Gastrocnemius medialis (tissue), 4 donors: ENCODE results near the gene TUFT1. TPM values are rescaled to one million over a fixed set of nuclear protein-coding genes. Genes with fewer than 3 reads are reported as not detected.

Experiments
- ATAC-seq, 2 donors: fragments of 150-250 bp; one replicate each; pipeline ENCODE4 v1.9.1; 2016
- DNase-seq, 2 donors: peaks; one replicate each; pipeline ENCODE4 v3.0.0-alpha.2; 2019
- H3K27ac ChIP-seq, 4 donors: fragments of 200-600 bp; sonication (generic); 1 replicate in 1 of 4; 2 replicates in 3 of 4; pipeline ENCODE4 v1.5.1; 2016 to 2018; ENCODE audit warnings: mild to moderate bottlenecking in 2 of 4, moderate library complexity in 1 of 4
- H3K27me3 ChIP-seq, 3 donors: fragments of 200-600 bp; sonication (generic) in 2 of 3; 1 replicate in 1 of 3; 2 replicates in 2 of 3; pipeline versions ENCODE4 v1.5.1 to v1.6.0; 2016 to 2019; ENCODE audit warnings: mild to moderate bottlenecking in 1 of 3, moderate library complexity in 1 of 3
- H3K36me3 ChIP-seq, 2 donors: fragments of 200-600 bp; sonication (generic) in 1 of 2; one replicate each; pipeline ENCODE4 v1.5.1; 2017 to 2018
- H3K4me1 ChIP-seq, 2 donors: fragments of 200-600 bp; sonication (generic) in 1 of 2; one replicate each; pipeline ENCODE4 v1.5.1; 2016 to 2017; ENCODE audit warnings: mild to moderate bottlenecking in 2 of 2
- H3K4me3 ChIP-seq, 4 donors: fragments of 200-600 bp; sonication (generic) in 3 of 4; 1 replicate in 1 of 4; 2 replicates in 3 of 4; pipeline ENCODE4 v1.5.1; 2016 to 2019; ENCODE audit warnings: mild to moderate bottlenecking in 2 of 4
- H3K9me3 ChIP-seq, 3 donors: fragments of 200-600 bp; sonication (generic) in 2 of 3; 1 replicate in 1 of 3; 2 replicates in 2 of 3; pipeline ENCODE4 v1.5.1; 2016 to 2019
- POLR2A ChIP-seq, 2 donors: fragments of 450-650 bp; IDR thresholded peaks; one replicate each; pipeline ENCODE4 v1.6.1; 2017; ENCODE audit warnings: antibody characterized with exemption in 2 of 2, mild to moderate bottlenecking in 2 of 2, moderate library complexity in 2 of 2
- in situ Hi-C, 4 donors: fragments of 200-750 bp; cut with MboI; loops; one replicate each; pipeline versions ENCODE4 v1.15.0 to v1.8.0; 2017; ENCODE audit warnings: low sequenced_read_pairs in 4 of 4
- intact Hi-C: fragments of 100-400 bp; cut with DNase I; formaldehyde crosslinking; loops from one replicate; pipeline ENCODE4 v1.15.1; 2023; ENCODE audit warnings: low total_unique reads
- total RNA-seq, 4 donors: library from RNA; depleted of rRNA; stranded (reverse); fragments of >200 nt; gene quantifications; one replicate each; pipeline versions ENCODE4 v1.1.0 to v1.2.3, GENCODE V29; 2016
- TF ChIP-seq, protein P1 (sequence below), 5 experiments: fragments of 450-650 bp in 3 of 5; fragments of 200-600 bp in 2 of 5; sonication (generic) in 2 of 5; IDR thresholded peaks in 4 of 5; conservative IDR thresholded peaks in 1 of 5; 1 replicate in 4 of 5; 2 replicates in 1 of 5; pipeline ENCODE4 v1.5.1; 2016 to 2019; ENCODE audit warnings: antibody characterized with exemption in 5 of 5, mild to moderate bottlenecking in 3 of 5, moderate library complexity in 3 of 5

The TUFT1 gene
- total RNA-seq, 4 donors from 2014 or later: 1.2 to 4.0 (median 2.7) TPM

DNA sequence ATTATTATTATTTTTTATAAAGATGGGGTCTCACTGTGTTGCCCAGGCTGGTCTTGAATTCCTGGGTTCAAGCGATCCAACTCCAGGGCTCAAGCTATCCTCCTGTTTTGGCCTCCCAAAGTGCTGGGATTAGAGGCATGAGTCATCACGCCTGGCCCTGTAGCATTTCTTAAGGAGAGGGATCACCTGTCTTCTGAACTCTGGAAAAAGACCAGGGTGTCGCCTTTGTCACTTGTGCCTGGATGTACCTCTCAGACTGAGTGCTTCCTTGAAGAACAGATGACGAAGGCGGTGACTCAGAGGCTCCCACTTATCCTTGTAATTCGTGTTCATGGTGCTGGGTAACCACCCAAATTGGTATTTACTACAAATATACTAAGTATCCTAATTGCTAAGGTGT lies 31.3 kb upstream of the TUFT1 start:
- no peak for TF ChIP-seq POLR2A (IDR thresholded peaks at IDR 0.05)
- TF ChIP-seq, protein P1, sequence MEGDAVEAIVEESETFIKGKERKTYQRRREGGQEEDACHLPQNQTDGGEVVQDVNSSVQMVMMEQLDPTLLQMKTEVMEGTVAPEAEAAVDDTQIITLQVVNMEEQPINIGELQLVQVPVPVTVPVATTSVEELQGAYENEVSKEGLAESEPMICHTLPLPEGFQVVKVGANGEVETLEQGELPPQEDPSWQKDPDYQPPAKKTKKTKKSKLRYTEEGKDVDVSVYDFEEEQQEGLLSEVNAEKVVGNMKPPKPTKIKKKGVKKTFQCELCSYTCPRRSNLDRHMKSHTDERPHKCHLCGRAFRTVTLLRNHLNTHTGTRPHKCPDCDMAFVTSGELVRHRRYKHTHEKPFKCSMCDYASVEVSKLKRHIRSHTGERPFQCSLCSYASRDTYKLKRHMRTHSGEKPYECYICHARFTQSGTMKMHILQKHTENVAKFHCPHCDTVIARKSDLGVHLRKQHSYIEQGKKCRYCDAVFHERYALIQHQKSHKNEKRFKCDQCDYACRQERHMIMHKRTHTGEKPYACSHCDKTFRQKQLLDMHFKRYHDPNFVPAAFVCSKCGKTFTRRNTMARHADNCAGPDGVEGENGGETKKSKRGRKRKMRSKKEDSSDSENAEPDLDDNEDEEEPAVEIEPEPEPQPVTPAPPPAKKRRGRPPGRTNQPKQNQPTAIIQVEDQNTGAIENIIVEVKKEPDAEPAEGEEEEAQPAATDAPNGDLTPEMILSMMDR (IDR thresholded peaks at IDR 0.05 in 4 of 5, conservative IDR thresholded peaks at IDR 0.05 in 1 of 5): no peak
- H3K27me3 ChIP-seq: peaks cover 11 to 23% (median 16%) of the 10 kb centered on the region in 3 donors
- intact Hi-C loops (no loop called here), in situ Hi-C loops (no loop called here)
- peaks cover 8 to 13% of the 10 kb centered on the region in 2 donors for H3K4me1 ChIP-seq
- ATAC-seq (no peak), DNase-seq (peak in 1 of 2 donors; percentile 15)
- no peak overlapping the region for H3K4me3 ChIP-seq
- H3K9me3 ChIP-seq: no peaks in the 10 kb centered on the region
- no peaks in the 10 kb centered on the region for H3K36me3 ChIP-seq
- no peak overlapping the region for H3K27ac ChIP-seq

DNA sequence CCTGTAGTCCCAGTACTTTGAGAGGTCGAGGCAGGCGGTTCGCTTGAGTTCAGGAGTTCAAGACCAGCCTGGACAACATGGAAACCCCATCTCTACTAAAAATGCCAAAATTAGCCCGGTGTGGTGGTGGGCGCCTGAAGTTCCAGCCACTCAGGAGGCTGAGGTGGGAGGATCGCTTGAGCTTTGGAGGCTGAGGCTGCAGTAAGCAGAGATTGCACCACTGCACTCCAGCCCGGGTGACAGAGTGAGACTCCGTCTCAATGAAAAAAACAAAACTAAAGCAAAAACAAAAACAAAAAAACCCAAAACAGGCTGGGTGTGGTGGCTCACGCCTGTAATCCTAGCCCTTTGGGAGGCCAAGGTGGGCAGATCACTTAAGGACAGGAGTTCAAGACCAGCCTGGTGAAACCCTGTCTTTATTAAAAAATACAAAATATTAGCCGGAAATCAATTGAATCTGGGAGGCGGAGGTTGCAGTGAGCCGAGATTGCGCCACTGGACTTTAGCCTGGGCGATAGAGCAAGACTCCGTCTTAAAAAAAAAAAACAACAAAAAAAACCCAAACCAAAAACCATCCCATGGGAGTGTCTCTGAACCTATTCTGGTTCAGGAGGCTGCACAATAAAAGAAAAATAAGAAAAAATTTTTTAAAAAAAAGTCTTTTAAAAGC lies 30.6 kb upstream of the TUFT1 start:
- Histone ChIP-seq H3K27ac (no peak overlapping the region), H3K4me3 (no peak overlapping the region), H3K27me3 (peaks cover 11 to 27% (median 16%) of the 10 kb centered on the region in 3 donors), H3K4me1 (peaks cover 8 to 13% of the 10 kb centered on the region in 2 donors), H3K9me3 (no peaks in the 10 kb centered on the region), H3K36me3 (no peaks in the 10 kb centered on the region)
- in situ Hi-C loops: no loop called here
- ATAC-seq (no peak), DNase-seq (no peak)
- TF ChIP-seq POLR2A (IDR thresholded peaks at IDR 0.05): no peak
- TF ChIP-seq, protein P1 (IDR thresholded peaks at IDR 0.05 in 4 of 5, conservative IDR thresholded peaks at IDR 0.05 in 1 of 5): no peak
- intact Hi-C loops: loop anchor here (5.0 kb wide), 1 partner anchor 67 kb away; no protein-coding TSS in a partner anchor

DNA sequence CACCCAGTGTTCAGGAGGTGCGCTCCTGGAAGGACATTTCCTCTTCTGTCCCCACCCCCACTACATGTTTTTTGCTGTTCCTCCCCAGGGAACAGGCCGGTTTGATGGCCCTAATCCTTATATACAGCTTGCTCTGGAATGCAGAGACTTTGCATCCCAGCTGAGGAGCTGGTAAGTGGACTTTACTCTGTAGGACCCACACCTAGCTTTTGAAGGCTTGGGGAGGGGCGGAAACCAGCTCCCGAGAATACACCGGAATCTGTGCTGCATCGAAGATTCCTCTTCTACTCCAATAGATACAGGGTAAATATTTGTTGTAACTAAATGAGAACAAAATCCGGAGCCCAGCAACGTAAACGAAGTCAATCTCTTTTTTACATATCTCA lies 30.1 kb upstream of the TUFT1 start:
- Histone ChIP-seq H3K36me3 (no peaks in the 10 kb centered on the region), H3K9me3 (no peaks in the 10 kb centered on the region), H3K4me3 (no peak overlapping the region), H3K4me1 (peaks cover 8 to 13% of the 10 kb centered on the region in 2 donors), H3K27me3 (peaks cover 11 to 32% (median 16%) of the 10 kb centered on the region in 3 donors), H3K27ac (no peak overlapping the region)
- no peak for TF ChIP-seq POLR2A (IDR thresholded peaks at IDR 0.05)
- TF ChIP-seq, protein P1 (IDR thresholded peaks at IDR 0.05 in 4 of 5, conservative IDR thresholded peaks at IDR 0.05 in 1 of 5): no peak
- in situ Hi-C loops (no loop called here), intact Hi-C loops (loop anchor here (5.0 kb wide), 1 partner anchor 68 kb away; no protein-coding TSS in a partner anchor)
- DNase-seq (no peak), ATAC-seq (no peak)

DNA sequence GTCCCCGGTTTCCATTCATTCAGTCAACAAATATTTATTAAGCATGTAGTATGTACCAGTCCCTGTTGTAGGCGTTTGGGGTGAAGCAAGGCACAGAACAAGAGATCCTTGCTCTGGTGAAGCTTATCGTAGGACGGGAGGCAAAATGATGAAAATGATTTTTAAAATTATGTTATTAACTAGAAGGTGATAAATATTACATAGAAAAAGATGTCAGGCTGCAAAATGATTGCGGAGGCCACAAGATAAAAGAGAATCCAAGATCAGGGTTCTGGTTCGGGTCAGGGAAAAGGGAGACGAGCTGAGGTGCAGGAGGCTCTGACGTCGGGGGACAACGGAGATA lies 29.5 kb upstream of the TUFT1 start:
- TF ChIP-seq POLR2A (IDR thresholded peaks at IDR 0.05): no peak
- TF ChIP-seq, protein P1 (IDR thresholded peaks at IDR 0.05 in 4 of 5, conservative IDR thresholded peaks at IDR 0.05 in 1 of 5): no peak
- intact Hi-C loops (loop anchor here (5.0 kb wide), 1 partner anchor 68 kb away; no protein-coding TSS in a partner anchor), in situ Hi-C loops (no loop called here)
- peak overlapping the region; percentile 60 to 80 (median 63) for H3K4me3 ChIP-seq
- ATAC-seq: no peak
- H3K36me3 ChIP-seq: no peaks in the 10 kb centered on the region
- H3K9me3 ChIP-seq: no peaks in the 10 kb centered on the region
- no peak for DNase-seq
- H3K27ac ChIP-seq: no peak overlapping the region
- peaks cover 8 to 13% of the 10 kb centered on the region in 2 donors for H3K4me1 ChIP-seq
- H3K27me3 ChIP-seq: peaks cover 11 to 32% (median 16%) of the 10 kb centered on the region in 3 donors
